ENCODE results near the gene DEPDC1. TPM values are rescaled to one million over a fixed set of nuclear protein-coding genes. Genes with fewer than 3 reads are reported as not detected.
A peak's percentile ranks its signal among the peaks of the same experiment; 100 is the strongest.

DEPDC1 gene
- total and polyA plus RNA-seq, 12 donors, result 0.03 to 6.7 (median 0.58) TPM; not detected in 1

DNA sequence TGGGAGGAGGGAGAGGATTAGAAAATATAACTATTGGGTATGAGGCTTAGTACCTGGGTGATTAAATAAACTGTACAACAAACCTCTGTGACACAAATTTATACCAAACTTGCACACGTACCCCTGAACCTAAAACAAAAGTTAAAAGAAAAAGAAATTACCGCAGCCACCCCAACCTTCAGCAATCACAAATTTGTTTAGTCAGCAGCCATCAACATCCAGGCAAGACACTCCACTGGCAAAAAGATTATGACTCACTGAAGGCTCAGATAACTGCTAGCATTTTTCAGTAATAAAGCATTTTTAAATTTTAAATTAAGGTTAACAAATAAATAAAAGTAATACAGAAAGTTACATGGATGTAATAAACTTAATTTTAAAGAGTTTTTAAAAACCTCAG, 14.4 kb upstream of the DEPDC1 start:
- intact Hi-C loops (cut with DNase I), result no loop called here
- TF ChIP-seq POLR2A (IDR thresholded peaks at IDR 0.05) (no peak), CTCF (IDR thresholded peaks at IDR 0.05) (no peak)
- Histone ChIP-seq H3K27ac (no peak overlapping the region), H3K36me3 (replicated peaks in 1 of 2) (no peaks in the 10 kb centered on the region), H3K9me3 (replicated peaks in 1 of 3) (no peaks in the 10 kb centered on the region), H3K4me3 (no peak overlapping the region), H3K4me1 (replicated peaks in 1 of 2) (no peaks in the 10 kb centered on the region), H3K27me3 (no peaks in the 10 kb centered on the region)
- DNase-seq, result no peak
- WGBS, 4 donors, result 79 to 90% (median 87%) methylated on average over 2 of the region's 2 CpGs

DNA sequence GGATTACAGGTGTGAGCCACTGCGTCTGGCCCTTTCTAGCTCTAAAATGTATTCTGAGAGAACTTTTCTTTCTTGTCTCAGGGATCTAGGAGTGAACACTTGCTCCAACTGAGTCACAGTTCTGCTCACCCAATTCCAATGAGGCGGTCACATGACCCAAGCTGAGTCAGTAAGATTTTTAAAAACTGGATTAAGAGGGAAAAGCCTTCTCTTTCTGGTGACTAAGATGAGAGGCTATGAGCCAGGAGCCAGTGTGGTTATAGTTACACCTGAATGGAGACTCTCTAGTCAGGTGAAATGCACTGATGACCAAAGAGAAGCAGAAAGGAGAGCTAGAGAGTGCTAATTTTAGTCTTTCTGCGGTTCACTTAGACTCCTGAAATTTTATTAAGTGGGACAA, 9.5 kb upstream of the DEPDC1 start:
- intact Hi-C loops (cut with DNase I), result no loop called here

DNA sequence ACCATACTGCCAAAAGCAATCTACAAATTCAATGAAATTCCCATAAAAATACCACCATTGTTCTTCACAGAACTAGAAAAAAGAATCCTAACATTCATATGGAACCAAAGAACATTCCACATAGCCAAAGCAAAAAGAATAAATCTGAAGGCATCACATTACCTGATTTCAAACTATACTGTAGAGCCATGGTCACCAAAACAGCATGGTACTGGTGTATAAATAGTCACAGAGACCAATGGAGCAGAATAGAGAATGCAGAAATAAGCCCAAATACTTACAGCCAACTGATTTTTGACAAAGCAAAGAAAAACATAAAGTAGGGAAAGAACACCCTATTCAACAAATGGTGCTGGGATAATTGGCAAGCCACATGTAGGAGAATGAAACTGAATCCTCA, 6.2 kb upstream of the DEPDC1 start:
- intact Hi-C loops (cut with DNase I), result no loop called here
- Histone ChIP-seq H3K27me3 (no peaks in the 10 kb centered on the region), H3K9me3 (replicated peaks in 1 of 3) (no peaks in the 10 kb centered on the region), H3K27ac (no peak overlapping the region), H3K4me1 (replicated peaks in 1 of 2) (no peaks in the 10 kb centered on the region), H3K36me3 (replicated peaks in 1 of 2) (no peaks in the 10 kb centered on the region), H3K4me3 (no peak overlapping the region)
- no peak for DNase-seq
- no peak for TF ChIP-seq POLR2A (IDR thresholded peaks at IDR 0.05)
- TF ChIP-seq CTCF (IDR thresholded peaks at IDR 0.05), result no peak

More for the DNA sequence above, 9.5 kb upstream of the DEPDC1 start:
- TF ChIP-seq CTCF (IDR thresholded peaks at IDR 0.05) (no peak), POLR2A (IDR thresholded peaks at IDR 0.05) (no peak)
- Histone ChIP-seq H3K36me3 (replicated peaks in 1 of 2) (no peaks in the 10 kb centered on the region), H3K27me3 (no peaks in the 10 kb centered on the region), H3K4me3 (no peak overlapping the region), H3K4me1 (replicated peaks in 1 of 2) (no peaks in the 10 kb centered on the region), H3K27ac (no peak overlapping the region), H3K9me3 (replicated peaks in 1 of 3) (no peaks in the 10 kb centered on the region)
- no peak for DNase-seq
- 89 to 94% (median 90%) methylated on average over 3 of the region's 3 CpGs for WGBS, 4 donors

- WGBS, 4 donors, result 2 to 5% (median 3%) methylated on average over 3 of the region's 3 CpGs
- no peaks in the 10 kb centered on the region for H3K27me3 ChIP-seq
- peak overlapping the region in 2 of 4 donors; percentile 57 to 59 for H3K4me3 ChIP-seq
- peaks cover 0 to 9% of the 10 kb centered on the region in 2 donors for H3K4me1 ChIP-seq (replicated peaks in 1 of 2)
- intact Hi-C loops (cut with DNase I), result no loop called here
- no peak for TF ChIP-seq CTCF (IDR thresholded peaks at IDR 0.05)
- no peak overlapping the region for H3K27ac ChIP-seq
- H3K9me3 ChIP-seq (replicated peaks in 1 of 3), result no peaks in the 10 kb centered on the region
- DNase-seq, result no peak
- H3K36me3 ChIP-seq (replicated peaks in 1 of 2), result no peaks in the 10 kb centered on the region
These were observed 446 bp upstream of the DEPDC1 start for GRCh38 chr1:68497358-68497698.

Measured in adrenal gland (tissue), 12 donors.